GM12801 (cell line): ENCODE results near the gene VAMP3.

ENCODE experiments used
- TF ChIP-seq, protein P1 (sequence below): IDR thresholded peaks from one replicate; pipeline ENCODE4 v1.5.1; 2011; ENCODE audit warnings: control low read depth; ENCODE audit not compliant: insufficient read length; ENCODE audit errors: extremely low read depth

VAMP3 gene

DNA sequence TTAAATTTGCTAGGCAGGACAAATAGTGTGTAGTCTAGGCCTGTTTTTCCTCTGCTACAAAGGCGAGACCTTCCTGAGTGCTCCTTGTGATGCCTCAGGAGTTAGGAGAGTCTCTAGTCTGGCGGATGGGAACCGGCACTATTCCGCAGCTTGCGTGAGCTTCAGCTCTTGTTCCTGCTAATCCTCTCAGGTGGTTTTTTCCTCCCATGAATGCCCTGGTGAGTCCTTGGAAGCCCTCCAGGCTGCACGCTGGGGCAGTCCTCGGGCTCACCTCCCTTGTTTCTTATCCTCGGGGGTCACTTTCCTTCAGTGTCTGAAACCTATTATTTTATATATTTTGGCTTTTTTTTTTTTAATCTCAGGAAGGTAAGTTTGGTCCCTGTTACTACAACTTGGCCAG, 53.6 kb downstream of the VAMP3 start:
- TF ChIP-seq, protein P1, sequence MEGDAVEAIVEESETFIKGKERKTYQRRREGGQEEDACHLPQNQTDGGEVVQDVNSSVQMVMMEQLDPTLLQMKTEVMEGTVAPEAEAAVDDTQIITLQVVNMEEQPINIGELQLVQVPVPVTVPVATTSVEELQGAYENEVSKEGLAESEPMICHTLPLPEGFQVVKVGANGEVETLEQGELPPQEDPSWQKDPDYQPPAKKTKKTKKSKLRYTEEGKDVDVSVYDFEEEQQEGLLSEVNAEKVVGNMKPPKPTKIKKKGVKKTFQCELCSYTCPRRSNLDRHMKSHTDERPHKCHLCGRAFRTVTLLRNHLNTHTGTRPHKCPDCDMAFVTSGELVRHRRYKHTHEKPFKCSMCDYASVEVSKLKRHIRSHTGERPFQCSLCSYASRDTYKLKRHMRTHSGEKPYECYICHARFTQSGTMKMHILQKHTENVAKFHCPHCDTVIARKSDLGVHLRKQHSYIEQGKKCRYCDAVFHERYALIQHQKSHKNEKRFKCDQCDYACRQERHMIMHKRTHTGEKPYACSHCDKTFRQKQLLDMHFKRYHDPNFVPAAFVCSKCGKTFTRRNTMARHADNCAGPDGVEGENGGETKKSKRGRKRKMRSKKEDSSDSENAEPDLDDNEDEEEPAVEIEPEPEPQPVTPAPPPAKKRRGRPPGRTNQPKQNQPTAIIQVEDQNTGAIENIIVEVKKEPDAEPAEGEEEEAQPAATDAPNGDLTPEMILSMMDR, result no peak

DNA sequence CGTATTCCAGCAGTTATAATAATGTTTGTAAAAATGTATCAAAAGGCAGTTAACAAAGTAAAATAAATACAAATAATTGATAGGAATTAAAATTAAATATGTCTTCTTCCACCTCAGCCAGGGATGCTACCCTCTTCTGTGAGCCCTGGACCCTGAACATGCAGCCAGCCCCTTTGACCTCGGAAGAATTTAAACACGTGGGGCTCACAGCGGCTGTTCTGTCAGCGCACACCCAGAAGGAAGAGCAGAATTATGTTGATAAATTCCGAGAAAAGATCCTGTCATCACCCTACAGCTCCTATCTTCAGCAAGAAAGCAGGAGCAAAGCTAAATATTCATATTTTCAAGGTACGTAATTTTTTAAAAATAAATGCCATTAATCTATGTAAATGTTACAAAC, 55.3 kb downstream of the VAMP3 start:
- TF ChIP-seq, protein P1, result no peak

DNA sequence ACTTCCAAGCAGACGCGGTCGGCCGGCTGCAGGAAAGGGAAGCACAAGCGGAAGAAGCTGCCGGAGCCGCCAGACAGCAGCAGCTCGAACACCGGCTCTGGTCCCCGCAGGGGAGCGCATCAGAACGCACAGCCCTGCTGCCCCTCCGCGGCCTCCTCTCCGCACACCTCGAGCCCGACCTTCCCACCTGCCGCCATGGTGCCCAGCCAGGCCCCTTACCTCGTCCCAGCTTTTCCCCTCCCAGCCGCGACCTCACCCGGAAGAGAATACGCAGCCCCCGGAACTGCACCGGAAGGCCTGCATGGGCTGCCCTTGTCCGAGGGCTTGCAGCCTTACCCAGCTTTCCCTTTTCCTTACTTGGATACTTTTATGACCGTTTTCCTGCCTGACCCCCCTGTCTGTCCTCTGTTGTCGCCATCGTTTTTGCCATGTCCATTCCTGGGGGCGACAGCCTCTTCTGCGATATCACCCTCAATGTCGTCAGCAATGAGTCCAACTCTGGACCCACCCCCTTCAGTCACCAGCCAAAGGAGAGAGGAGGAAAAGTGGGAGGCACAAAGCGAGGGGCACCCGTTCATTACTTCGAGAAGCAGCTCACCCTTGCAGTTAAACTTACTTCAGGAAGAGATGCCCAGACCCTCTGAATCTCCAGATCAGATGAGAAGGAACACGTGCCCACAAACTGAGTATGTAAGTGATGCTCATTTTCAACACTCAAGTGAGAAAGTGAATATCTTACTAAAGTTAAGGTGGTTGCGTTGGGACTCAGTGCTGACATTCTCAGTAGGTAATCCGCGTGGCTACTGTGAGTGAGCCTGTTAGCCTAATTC, 56.2 kb downstream of the VAMP3 start:
- TF ChIP-seq, protein P1, result no peak
